Esophagus squamous epithelium (tissue), 4 donors: ENCODE data around the gene EDAR.

Source experiments
- CTCF ChIP-seq, 6 experiments: fragments of 450-650 bp in 4 of 6; fragments of 200-600 bp in 2 of 6; sonication (generic) in 2 of 6; IDR thresholded peaks; one replicate each; pipeline ENCODE4 v1.5.1; 2016 to 2019; ENCODE audit warnings: antibody characterized with exemption in 6 of 6, mild to moderate bottlenecking in 4 of 6, moderate library complexity in 4 of 6
- POLR2A ChIP-seq, 4 donors: fragments of 450-650 bp; IDR thresholded peaks; one replicate each; pipeline ENCODE4 v1.6.1; 2017; ENCODE audit warnings: antibody characterized with exemption in 4 of 4, mild to moderate bottlenecking in 4 of 4, moderate library complexity in 3 of 4

- TF ChIP-seq CTCF (IDR thresholded peaks at IDR 0.05) (peak; percentile 43 to 86 (median 80)), POLR2A (IDR thresholded peaks at IDR 0.05) (no peak)
Observed at GRCh38 chr2:108927936-108928659, 60.9 kb downstream of the EDAR start.
